Osteocyte (in vitro differentiated cells): ENCODE results near the gene LPAR1. TPM values are rescaled to one million over a fixed set of nuclear protein-coding genes. Genes with fewer than 3 reads are reported as not detected.

Source experiments
- DNase-seq: peaks from one replicate; pipeline ENCODE4 v3.0.0; 2021; ENCODE audit warnings: mixed read lengths; ENCODE audit not compliant: unreplicated experiment; ENCODE audit errors: extremely low spot score
- H3K27ac Mint-ChIP-seq: one replicate; pipeline ENCODE4 v1.8.0; 2021; ENCODE audit warnings: mild to moderate bottlenecking, mixed read lengths; ENCODE audit not compliant: unreplicated experiment
- H3K27me3 Mint-ChIP-seq: one replicate; pipeline ENCODE4 v1.8.0; 2021; ENCODE audit warnings: mixed read lengths; ENCODE audit not compliant: unreplicated experiment
- H3K36me3 Mint-ChIP-seq: one replicate; pipeline ENCODE4 v1.8.0; 2021; ENCODE audit warnings: mixed read lengths; ENCODE audit not compliant: unreplicated experiment
- H3K4me1 Mint-ChIP-seq: one replicate; pipeline ENCODE4 v1.8.0; 2021; ENCODE audit warnings: mixed read lengths; ENCODE audit not compliant: unreplicated experiment
- H3K4me3 Mint-ChIP-seq: one replicate; pipeline ENCODE4 v1.8.0; 2021; ENCODE audit warnings: mild to moderate bottlenecking, moderate library complexity, mixed read lengths; ENCODE audit not compliant: unreplicated experiment
- H3K9me3 Mint-ChIP-seq: one replicate; pipeline ENCODE4 v1.8.0; 2021; ENCODE audit warnings: mixed read lengths; ENCODE audit not compliant: unreplicated experiment
- CTCF ChIP-seq: fragments of 200-600 bp; sonication (generic); IDR thresholded peaks from 2 replicates; pipeline ENCODE4 v1.5.0; 2021; ENCODE audit warnings: antibody characterized with exemption, mild to moderate bottlenecking, moderate library complexity
- long read RNA-seq: library from polyadenylated mRNA; unstranded; transcript quantifications from one replicate; pipeline ENCODE4 v2.0.0, GENCODE V29; 2021
- total RNA-seq: library from RNA; stranded (reverse); gene quantifications from 2 replicates; pipeline ENCODE4 v1.2.1, GENCODE V29; 2021

Gene LPAR1, protein sequence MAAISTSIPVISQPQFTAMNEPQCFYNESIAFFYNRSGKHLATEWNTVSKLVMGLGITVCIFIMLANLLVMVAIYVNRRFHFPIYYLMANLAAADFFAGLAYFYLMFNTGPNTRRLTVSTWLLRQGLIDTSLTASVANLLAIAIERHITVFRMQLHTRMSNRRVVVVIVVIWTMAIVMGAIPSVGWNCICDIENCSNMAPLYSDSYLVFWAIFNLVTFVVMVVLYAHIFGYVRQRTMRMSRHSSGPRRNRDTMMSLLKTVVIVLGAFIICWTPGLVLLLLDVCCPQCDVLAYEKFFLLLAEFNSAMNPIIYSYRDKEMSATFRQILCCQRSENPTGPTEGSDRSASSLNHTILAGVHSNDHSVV
- total RNA-seq: 119 and 120 TPM in 2 replicates
- long read RNA-seq, transcript LPAR1-203 (5 exons, 3,637 nt): major isoform, 5 of 205 reads
- long read RNA-seq, partial matches to known transcripts: 22 of 205 reads
- long read RNA-seq, other reads (novel, unspliced or antisense): 177 of 205 reads

DNA sequence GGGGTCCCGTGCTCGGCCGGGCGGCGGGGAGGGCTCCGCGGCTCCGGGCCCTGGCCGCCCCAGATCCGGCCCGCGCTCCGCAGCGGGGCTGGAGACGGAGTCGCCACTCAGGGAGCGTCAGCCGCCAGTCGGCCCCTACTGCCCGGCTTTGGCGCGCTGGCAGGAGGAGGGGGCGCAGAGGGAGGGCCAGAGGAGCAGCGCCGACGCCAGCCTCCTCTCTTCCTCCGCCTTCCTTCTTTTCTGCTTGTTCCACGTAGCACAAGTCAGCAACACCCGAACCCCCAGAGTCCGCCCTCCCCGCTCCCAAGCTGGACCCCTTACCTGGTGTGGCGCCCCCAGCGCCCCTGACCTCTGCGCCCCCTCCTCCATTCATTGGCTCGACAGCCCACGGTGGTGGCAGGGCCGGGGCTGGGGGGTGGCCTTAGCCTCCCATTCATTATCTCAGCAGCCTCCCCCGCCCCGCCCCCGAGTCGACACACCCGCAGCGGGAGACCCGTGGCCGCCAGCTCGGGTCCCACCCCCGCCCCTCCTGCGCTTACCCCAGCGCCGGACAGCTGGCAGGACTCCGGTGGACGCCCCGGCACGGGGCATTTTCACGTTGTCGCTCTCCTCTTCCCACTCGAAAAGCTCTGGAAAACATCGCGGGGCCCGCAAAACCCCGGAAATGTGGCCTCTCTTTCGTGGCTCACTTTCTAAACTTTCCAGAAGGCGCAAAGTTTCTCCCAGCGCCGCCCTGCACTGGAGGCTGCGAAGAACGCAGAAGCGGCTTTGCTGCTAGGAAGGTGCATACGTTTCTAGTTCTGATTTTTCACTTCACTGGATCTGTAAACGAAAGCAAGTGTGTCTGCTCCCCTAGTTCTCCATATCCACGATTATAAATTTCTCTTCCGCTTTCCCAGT is at the start of gene LPAR1:
Gene LPAR1, minus strand, starts transcription at position 140 of the 900 bp plus-strand sequence. CDS start 66,353 bp downstream, outside the sequence.
- no peaks in the 10 kb centered on the region for H3K27me3 Mint-ChIP-seq
- H3K4me1 Mint-ChIP-seq: peaks cover 51% of the 10 kb centered on the region
- H3K4me3 Mint-ChIP-seq: peak within 1 kb of the TSS; percentile 97
- H3K36me3 Mint-ChIP-seq: no peaks in the 10 kb centered on the region
- DNase-seq: peak; percentile 89
- no peaks in the 10 kb centered on the region for H3K9me3 Mint-ChIP-seq
- TF ChIP-seq CTCF: no peak
- peak within 1 kb of the TSS; percentile 97 for H3K27ac Mint-ChIP-seq

DNA sequence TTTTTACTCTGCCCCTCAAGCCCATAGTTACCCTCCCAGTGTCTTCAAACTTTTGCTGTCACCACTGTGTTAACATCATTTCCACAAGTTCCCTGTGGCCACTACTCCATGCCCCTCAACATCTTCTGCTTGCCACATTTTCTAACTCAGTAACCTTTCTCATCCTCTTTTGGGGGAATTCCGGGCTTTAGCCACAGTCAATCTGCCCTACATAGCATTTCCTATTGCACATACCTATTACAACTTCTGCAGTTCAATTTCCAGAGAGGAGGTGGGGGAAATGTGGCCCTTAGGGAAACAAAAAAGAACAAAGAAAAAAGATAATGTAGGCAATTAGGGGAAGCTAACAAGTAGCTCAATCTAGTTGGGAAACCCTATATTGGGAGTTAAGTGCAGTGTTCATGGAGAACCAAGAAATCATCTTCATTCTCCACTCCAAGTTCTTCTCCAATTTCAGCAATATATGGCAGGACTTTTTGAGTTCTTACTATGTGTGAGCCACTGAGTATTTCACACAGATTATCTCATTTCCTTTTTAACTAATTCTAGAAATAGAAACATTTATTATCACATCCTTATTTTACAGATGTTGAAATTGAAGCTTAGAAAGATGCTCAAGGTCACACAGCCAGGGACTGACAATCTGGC is 40.2 kb upstream of the LPAR1 start:
- Mint-ChIP-seq H3K27me3 (no peaks in the 10 kb centered on the region), H3K27ac (no peak overlapping the region), H3K4me1 (peaks cover 16% of the 10 kb centered on the region), H3K4me3 (no peak overlapping the region), H3K36me3 (peaks cover 2% of the 10 kb centered on the region), H3K9me3 (peaks cover 3% of the 10 kb centered on the region)
- no peak for DNase-seq
- no peak for TF ChIP-seq CTCF

- no peaks in the 10 kb centered on the region for H3K36me3 Mint-ChIP-seq
- no peaks in the 10 kb centered on the region for H3K9me3 Mint-ChIP-seq
- H3K4me3 Mint-ChIP-seq: no peak overlapping the region
- no peak for TF ChIP-seq CTCF
- H3K4me1 Mint-ChIP-seq: peaks cover 16% of the 10 kb centered on the region
- no peak for DNase-seq
- peak overlapping the region; percentile 51 for H3K27ac Mint-ChIP-seq
- H3K27me3 Mint-ChIP-seq: no peaks in the 10 kb centered on the region
Observed at GRCh38 chr9:111076519-111076918, 38.2 kb upstream of the LPAR1 start.

GRCh38 chr9:111076042-111076441 is 37.8 kb upstream of the LPAR1 start:
- DNase-seq: no peak
- Mint-ChIP-seq H3K27ac (peak overlapping the region; percentile 51), H3K9me3 (no peaks in the 10 kb centered on the region), H3K4me3 (no peak overlapping the region), H3K36me3 (no peaks in the 10 kb centered on the region), H3K27me3 (no peaks in the 10 kb centered on the region), H3K4me1 (peaks cover 16% of the 10 kb centered on the region)
- no peak for TF ChIP-seq CTCF
